ENCODE measurements around the gene PBX3.

PBX3 gene

GRCh38 chr9:125784286-125785049 lies 37.3 kb downstream of the PBX3 start:
- Histone ChIP-seq H3K9ac (ENCODE audit: low read depth, low read length) (no peak overlapping the region), H3K36me3 (ENCODE audit: insufficient read depth, low read depth, low read length) (peaks cover 19% of the 10 kb centered on the region; the same call in 1 of the 2 replicates), H3K27ac (ENCODE audit: low read length) (no peak overlapping the region), H3K4me3 (ENCODE audit: low read length) (no peak overlapping the region), H3K27me3 (ENCODE audit: insufficient read depth, low read length) (no peaks in the 10 kb centered on the region), H3K4me1 (ENCODE audit: insufficient read depth, low read length) (no peaks in the 10 kb centered on the region), H3K9me3 (ENCODE audit: insufficient read depth, low read depth, low read length) (peaks cover 18% of the 10 kb centered on the region)

- H3K9ac ChIP-seq (ENCODE audit: low read depth, low read length): no peak overlapping the region
- H3K9me3 ChIP-seq (ENCODE audit: insufficient read depth, low read depth, low read length): peaks cover 18% of the 10 kb centered on the region
- no peaks in the 10 kb centered on the region for H3K4me1 ChIP-seq (ENCODE audit: insufficient read depth, low read length)
- no peaks in the 10 kb centered on the region for H3K27me3 ChIP-seq (ENCODE audit: insufficient read depth, low read length)
- no peak overlapping the region for H3K27ac ChIP-seq (ENCODE audit: low read length)
- H3K36me3 ChIP-seq (ENCODE audit: insufficient read depth, low read depth, low read length): peaks cover 19% of the 10 kb centered on the region; the same call in 1 of the 2 replicates
- no peak overlapping the region for H3K4me3 ChIP-seq (ENCODE audit: low read length)
Measured at GRCh38 chr9:125785248-125785751, 38.1 kb downstream of the PBX3 start.

- H3K9me3 ChIP-seq (ENCODE audit: insufficient read depth, low read depth, low read length): peaks cover 5% of the 10 kb centered on the region; the same call in 1 of the 2 replicates
- H3K27me3 ChIP-seq (ENCODE audit: insufficient read depth, low read length): no peaks in the 10 kb centered on the region
- H3K27ac ChIP-seq (ENCODE audit: low read length): no peak overlapping the region
- H3K4me3 ChIP-seq (ENCODE audit: low read length): no peak overlapping the region
- H3K36me3 ChIP-seq (ENCODE audit: insufficient read depth, low read depth, low read length): peaks cover 9% of the 10 kb centered on the region; the same call in 1 of the 2 replicates
- H3K9ac ChIP-seq (ENCODE audit: low read depth, low read length): no peak overlapping the region
- no peaks in the 10 kb centered on the region for H3K4me1 ChIP-seq (ENCODE audit: insufficient read depth, low read length)
Measured at GRCh38 chr9:125787715-125788114, 40.5 kb downstream of the PBX3 start.

- Histone ChIP-seq H3K4me3 (ENCODE audit: low read length) (no peak overlapping the region), H3K27ac (ENCODE audit: low read length) (no peak overlapping the region), H3K36me3 (ENCODE audit: insufficient read depth, low read depth, low read length) (peaks cover 5% of the 10 kb centered on the region; the same call in 1 of the 2 replicates), H3K9me3 (ENCODE audit: insufficient read depth, low read depth, low read length) (no peaks in the 10 kb centered on the region), H3K4me1 (ENCODE audit: insufficient read depth, low read length) (no peaks in the 10 kb centered on the region), H3K9ac (ENCODE audit: low read depth, low read length) (no peak overlapping the region), H3K27me3 (ENCODE audit: insufficient read depth, low read length) (no peaks in the 10 kb centered on the region)
Measured at GRCh38 chr9:125789196-125789595, 42.0 kb downstream of the PBX3 start.

GRCh38 chr9:125794708-125795107 lies 47.5 kb downstream of the PBX3 start:
- Histone ChIP-seq H3K4me1 (ENCODE audit: insufficient read depth, low read length) (peaks cover 4% of the 10 kb centered on the region; the same call in 1 of the 2 replicates), H3K4me3 (ENCODE audit: low read length) (no peak overlapping the region), H3K27me3 (ENCODE audit: insufficient read depth, low read length) (no peaks in the 10 kb centered on the region), H3K27ac (ENCODE audit: low read length) (no peak overlapping the region), H3K36me3 (ENCODE audit: insufficient read depth, low read depth, low read length) (no peaks in the 10 kb centered on the region), H3K9ac (ENCODE audit: low read depth, low read length) (no peak overlapping the region), H3K9me3 (ENCODE audit: insufficient read depth, low read depth, low read length) (no peaks in the 10 kb centered on the region)

GRCh38 chr9:125795970-125796596 lies 48.9 kb downstream of the PBX3 start:
- no peak overlapping the region for H3K27ac ChIP-seq (ENCODE audit: low read length)
- H3K4me1 ChIP-seq (ENCODE audit: insufficient read depth, low read length): peaks cover 4% of the 10 kb centered on the region; the same call in 1 of the 2 replicates

GRCh38 chr9:125797930-125798329 lies 50.8 kb downstream of the PBX3 start:
- H3K4me1 ChIP-seq (ENCODE audit: insufficient read depth, low read length): peaks cover 4% of the 10 kb centered on the region; the same call in 1 of the 2 replicates
- H3K27me3 ChIP-seq (ENCODE audit: insufficient read depth, low read length): no peaks in the 10 kb centered on the region
- no peaks in the 10 kb centered on the region for H3K9me3 ChIP-seq (ENCODE audit: insufficient read depth, low read depth, low read length)
- H3K36me3 ChIP-seq (ENCODE audit: insufficient read depth, low read depth, low read length): no peaks in the 10 kb centered on the region
- H3K4me3 ChIP-seq (ENCODE audit: low read length): no peak overlapping the region
- no peak overlapping the region for H3K27ac ChIP-seq (ENCODE audit: low read length)
- no peak overlapping the region for H3K9ac ChIP-seq (ENCODE audit: low read depth, low read length)

More at GRCh38 chr9:125795970-125796596, 48.9 kb downstream of the PBX3 start:
- Histone ChIP-seq H3K27me3 (ENCODE audit: insufficient read depth, low read length) (no peaks in the 10 kb centered on the region), H3K4me3 (ENCODE audit: low read length) (no peak overlapping the region), H3K9me3 (ENCODE audit: insufficient read depth, low read depth, low read length) (no peaks in the 10 kb centered on the region), H3K9ac (ENCODE audit: low read depth, low read length) (no peak overlapping the region), H3K36me3 (ENCODE audit: insufficient read depth, low read depth, low read length) (no peaks in the 10 kb centered on the region)

GRCh38 chr9:125803526-125803925 lies 56.4 kb downstream of the PBX3 start:
- no peaks in the 10 kb centered on the region for H3K9me3 ChIP-seq (ENCODE audit: insufficient read depth, low read depth, low read length)
- no peak overlapping the region for H3K4me3 ChIP-seq (ENCODE audit: low read length)
- no peak overlapping the region for H3K27ac ChIP-seq (ENCODE audit: low read length)
- no peak overlapping the region for H3K9ac ChIP-seq (ENCODE audit: low read depth, low read length)
- no peaks in the 10 kb centered on the region for H3K36me3 ChIP-seq (ENCODE audit: insufficient read depth, low read depth, low read length)
- H3K4me1 ChIP-seq (ENCODE audit: insufficient read depth, low read length): no peaks in the 10 kb centered on the region
- no peaks in the 10 kb centered on the region for H3K27me3 ChIP-seq (ENCODE audit: insufficient read depth, low read length)

GRCh38 chr9:125805057-125805456 lies 57.9 kb downstream of the PBX3 start:
- Histone ChIP-seq H3K4me3 (ENCODE audit: low read length) (no peak overlapping the region), H3K9me3 (ENCODE audit: insufficient read depth, low read depth, low read length) (no peaks in the 10 kb centered on the region), H3K27ac (ENCODE audit: low read length) (no peak overlapping the region), H3K9ac (ENCODE audit: low read depth, low read length) (no peak overlapping the region), H3K36me3 (ENCODE audit: insufficient read depth, low read depth, low read length) (no peaks in the 10 kb centered on the region), H3K4me1 (ENCODE audit: insufficient read depth, low read length) (no peaks in the 10 kb centered on the region), H3K27me3 (ENCODE audit: insufficient read depth, low read length) (no peaks in the 10 kb centered on the region)

- Histone ChIP-seq H3K36me3 (ENCODE audit: insufficient read depth, low read depth, low read length) (no peaks in the 10 kb centered on the region), H3K9me3 (ENCODE audit: insufficient read depth, low read depth, low read length) (no peaks in the 10 kb centered on the region), H3K4me1 (ENCODE audit: insufficient read depth, low read length) (no peaks in the 10 kb centered on the region), H3K27ac (ENCODE audit: low read length) (no peak overlapping the region), H3K4me3 (ENCODE audit: low read length) (no peak overlapping the region), H3K9ac (ENCODE audit: low read depth, low read length) (no peak overlapping the region), H3K27me3 (ENCODE audit: insufficient read depth, low read length) (no peaks in the 10 kb centered on the region)
Measured at GRCh38 chr9:125805586-125805985, 58.4 kb downstream of the PBX3 start.

GRCh38 chr9:125807079-125807478 lies 59.9 kb downstream of the PBX3 start:
- no peaks in the 10 kb centered on the region for H3K4me1 ChIP-seq (ENCODE audit: insufficient read depth, low read length)
- H3K4me3 ChIP-seq (ENCODE audit: low read length): no peak overlapping the region
- H3K27ac ChIP-seq (ENCODE audit: low read length): no peak overlapping the region
- H3K9ac ChIP-seq (ENCODE audit: low read depth, low read length): no peak overlapping the region
- no peaks in the 10 kb centered on the region for H3K9me3 ChIP-seq (ENCODE audit: insufficient read depth, low read depth, low read length)
- H3K36me3 ChIP-seq (ENCODE audit: insufficient read depth, low read depth, low read length): no peaks in the 10 kb centered on the region
- H3K27me3 ChIP-seq (ENCODE audit: insufficient read depth, low read length): no peaks in the 10 kb centered on the region

GRCh38 chr9:125810161-125810560 lies 63.0 kb downstream of the PBX3 start:
- no peaks in the 10 kb centered on the region for H3K36me3 ChIP-seq (ENCODE audit: insufficient read depth, low read depth, low read length)
- no peak overlapping the region for H3K4me3 ChIP-seq (ENCODE audit: low read length)
- peaks cover 3% of the 10 kb centered on the region for H3K4me1 ChIP-seq (ENCODE audit: insufficient read depth, low read length)
- H3K27me3 ChIP-seq (ENCODE audit: insufficient read depth, low read length): no peaks in the 10 kb centered on the region
- H3K27ac ChIP-seq (ENCODE audit: low read length): no peak overlapping the region
- H3K9me3 ChIP-seq (ENCODE audit: insufficient read depth, low read depth, low read length): no peaks in the 10 kb centered on the region
- no peak overlapping the region for H3K9ac ChIP-seq (ENCODE audit: low read depth, low read length)

Data from iPS-20b (cell line).